DOHH2 (cell line): ENCODE data around the gene FNDC3B.

ENCODE experiments used
- H3F3A ChIP-seq: fragments of 200-600 bp; sonication (generic), shearing (Covaris generic); 2 replicates; pipeline ENCODE4 v1.6.0; 2016; ENCODE audit warnings: antibody characterized with exemption, mild to moderate bottlenecking; ENCODE audit not compliant: control insufficient read depth, insufficient read depth
- H3K27ac ChIP-seq: fragments of 200-600 bp; sonication (generic); 2 replicates; pipeline ENCODE4 v1.5.1; 2014; ENCODE audit warnings: low read depth, mild to moderate bottlenecking, low read length, moderate library complexity
- H3K27me3 ChIP-seq: fragments of 200-600 bp; sonication (generic); 2 replicates; pipeline ENCODE4 v1.6.1; 2014; ENCODE audit warnings: mild to moderate bottlenecking, low read length, mixed read lengths; ENCODE audit not compliant: control insufficient read depth
- H3K36me3 ChIP-seq: fragments of 200-600 bp; sonication (generic); 2 replicates; pipeline ENCODE4 v1.6.1; 2014; ENCODE audit warnings: mild to moderate bottlenecking, low read length, moderate library complexity, mixed read lengths; ENCODE audit not compliant: control insufficient read depth
- H3K4me1 ChIP-seq: fragments of 200-600 bp; sonication (generic); 2 replicates; pipeline ENCODE4 v1.6.1; 2014; ENCODE audit warnings: mild to moderate bottlenecking, low read length, mixed read lengths; ENCODE audit not compliant: control insufficient read depth
- H3K4me2 ChIP-seq: fragments of 200-600 bp; sonication (generic); 2 replicates; pipeline ENCODE4 v1.6.0; 2014; ENCODE audit warnings: mild to moderate bottlenecking, low read length, moderate library complexity
- H3K4me3 ChIP-seq: fragments of 200-600 bp; sonication (generic); 2 replicates; pipeline ENCODE4 v1.5.1; 2014; ENCODE audit warnings: mild to moderate bottlenecking, low read length, mixed read lengths
- H3K79me2 ChIP-seq: fragments of 200-600 bp; sonication (generic); 2 replicates; pipeline ENCODE4 v1.6.1; 2014; ENCODE audit warnings: mild to moderate bottlenecking, low read length, mixed read lengths; ENCODE audit not compliant: control insufficient read depth
- H3K9me2 ChIP-seq: fragments of 200-600 bp; sonication (generic); replicated peaks from 2 replicates; pipeline ENCODE4 v1.6.1; 2014; ENCODE audit warnings: mild to moderate bottlenecking, low read length, mixed read lengths; ENCODE audit not compliant: control insufficient read depth
- H3K9me3 ChIP-seq: fragments of 200-600 bp; sonication (generic); 2 replicates; pipeline ENCODE4 v1.6.1; 2014; ENCODE audit warnings: antibody characterized with exemption, low read length, mixed read lengths; ENCODE audit not compliant: control insufficient read depth, insufficient read depth
- H4K20me1 ChIP-seq: fragments of 200-600 bp; sonication (generic); 2 replicates; pipeline ENCODE4 v1.6.0; 2014; ENCODE audit warnings: low read depth, mild to moderate bottlenecking, antibody characterized with exemption, low read length, moderate library complexity; ENCODE audit not compliant: control insufficient read depth, insufficient read depth
- EZH2phosphoT487 ChIP-seq: fragments of 200-600 bp; sonication (generic); IDR thresholded peaks from 2 replicates; pipeline ENCODE4 v1.6.1; 2017; ENCODE audit warnings: borderline replicate concordance, mild to moderate bottlenecking, antibody characterized with exemption, low read length, moderate library complexity, mixed read lengths
- TF ChIP-seq, protein P1 (sequence below): fragments of 200-600 bp; sonication (generic); IDR thresholded peaks from one replicate; pipeline ENCODE4 v1.5.1; 2014; ENCODE audit warnings: antibody characterized with exemption, mild to moderate bottlenecking, low read depth, low read length; ENCODE audit not compliant: poor library complexity, severe bottlenecking

Gene FNDC3B

DNA sequence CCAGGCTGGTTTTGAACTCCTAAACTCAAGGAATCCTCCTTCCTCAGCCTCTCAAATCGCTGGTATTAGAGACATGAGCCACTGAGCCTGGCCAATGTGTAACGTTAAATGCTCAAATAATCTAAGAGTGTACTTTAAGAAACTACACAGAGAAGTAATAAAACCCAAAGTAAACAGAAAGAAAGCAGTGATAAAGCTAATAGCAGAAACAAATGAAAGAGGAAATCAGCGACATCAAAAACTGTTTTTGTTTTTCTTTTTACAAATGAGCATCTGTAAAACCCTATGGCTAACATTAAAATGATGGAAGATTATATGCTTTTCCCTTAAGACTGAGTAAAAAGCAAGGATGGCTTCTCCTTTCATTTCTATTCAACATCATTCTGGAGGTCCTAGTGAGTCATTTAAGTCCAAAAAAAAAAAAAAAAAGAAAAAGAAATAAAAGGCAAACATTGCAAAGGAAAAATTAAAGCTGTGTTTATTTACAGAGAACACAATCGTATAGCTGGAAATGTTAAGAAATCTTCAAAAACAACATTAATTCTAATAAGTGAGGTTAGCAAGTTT lies 36.8 kb upstream of the FNDC3B start:
- no peak overlapping the region for H3K4me3 ChIP-seq
- H3K27ac ChIP-seq = no peak overlapping the region
- H3K36me3 ChIP-seq = no peaks in the 10 kb centered on the region
- no peaks in the 10 kb centered on the region for H3K4me1 ChIP-seq
- H3K79me2 ChIP-seq = no peaks in the 10 kb centered on the region
- no peaks in the 10 kb centered on the region for H3F3A ChIP-seq
- H4K20me1 ChIP-seq = no peaks in the 10 kb centered on the region
- TF ChIP-seq, protein P1, sequence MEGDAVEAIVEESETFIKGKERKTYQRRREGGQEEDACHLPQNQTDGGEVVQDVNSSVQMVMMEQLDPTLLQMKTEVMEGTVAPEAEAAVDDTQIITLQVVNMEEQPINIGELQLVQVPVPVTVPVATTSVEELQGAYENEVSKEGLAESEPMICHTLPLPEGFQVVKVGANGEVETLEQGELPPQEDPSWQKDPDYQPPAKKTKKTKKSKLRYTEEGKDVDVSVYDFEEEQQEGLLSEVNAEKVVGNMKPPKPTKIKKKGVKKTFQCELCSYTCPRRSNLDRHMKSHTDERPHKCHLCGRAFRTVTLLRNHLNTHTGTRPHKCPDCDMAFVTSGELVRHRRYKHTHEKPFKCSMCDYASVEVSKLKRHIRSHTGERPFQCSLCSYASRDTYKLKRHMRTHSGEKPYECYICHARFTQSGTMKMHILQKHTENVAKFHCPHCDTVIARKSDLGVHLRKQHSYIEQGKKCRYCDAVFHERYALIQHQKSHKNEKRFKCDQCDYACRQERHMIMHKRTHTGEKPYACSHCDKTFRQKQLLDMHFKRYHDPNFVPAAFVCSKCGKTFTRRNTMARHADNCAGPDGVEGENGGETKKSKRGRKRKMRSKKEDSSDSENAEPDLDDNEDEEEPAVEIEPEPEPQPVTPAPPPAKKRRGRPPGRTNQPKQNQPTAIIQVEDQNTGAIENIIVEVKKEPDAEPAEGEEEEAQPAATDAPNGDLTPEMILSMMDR = no peak
- no peak for TF ChIP-seq EZH2phosphoT487
- H3K27me3 ChIP-seq = no peaks in the 10 kb centered on the region
- H3K9me3 ChIP-seq = no peaks in the 10 kb centered on the region
- H3K9me2 ChIP-seq = no peaks in the 10 kb centered on the region
- H3K4me2 ChIP-seq = no peak overlapping the region

DNA sequence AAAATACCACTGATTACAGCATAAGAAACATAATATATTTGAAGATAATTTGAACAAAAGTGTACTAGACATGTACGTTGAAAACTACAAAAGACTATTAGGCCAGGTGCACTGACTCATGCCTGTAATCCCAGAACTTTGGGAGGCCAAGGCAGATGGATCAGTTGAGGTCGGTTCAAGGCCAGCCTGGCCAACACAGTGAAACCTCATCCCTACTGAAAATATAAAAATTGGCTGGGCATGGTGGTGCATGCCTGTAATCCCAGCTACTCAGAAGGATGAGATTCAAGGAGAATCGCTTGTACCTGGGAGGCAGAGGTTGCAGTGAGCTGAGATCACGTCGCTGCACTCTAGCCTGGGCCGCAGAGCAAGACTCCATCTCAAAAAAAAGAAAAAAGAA lies 36.2 kb upstream of the FNDC3B start:
- H3K27ac ChIP-seq = no peak overlapping the region
- no peak overlapping the region for H3K4me2 ChIP-seq
- TF ChIP-seq, protein P1 = no peak
- TF ChIP-seq EZH2phosphoT487 = no peak
- no peaks in the 10 kb centered on the region for H3K36me3 ChIP-seq
- H4K20me1 ChIP-seq = no peaks in the 10 kb centered on the region
- H3K4me1 ChIP-seq = no peaks in the 10 kb centered on the region
- H3F3A ChIP-seq = no peaks in the 10 kb centered on the region
- no peaks in the 10 kb centered on the region for H3K27me3 ChIP-seq
- no peaks in the 10 kb centered on the region for H3K9me2 ChIP-seq
- no peaks in the 10 kb centered on the region for H3K79me2 ChIP-seq
- H3K9me3 ChIP-seq = no peaks in the 10 kb centered on the region
- H3K4me3 ChIP-seq = no peak overlapping the region

DNA sequence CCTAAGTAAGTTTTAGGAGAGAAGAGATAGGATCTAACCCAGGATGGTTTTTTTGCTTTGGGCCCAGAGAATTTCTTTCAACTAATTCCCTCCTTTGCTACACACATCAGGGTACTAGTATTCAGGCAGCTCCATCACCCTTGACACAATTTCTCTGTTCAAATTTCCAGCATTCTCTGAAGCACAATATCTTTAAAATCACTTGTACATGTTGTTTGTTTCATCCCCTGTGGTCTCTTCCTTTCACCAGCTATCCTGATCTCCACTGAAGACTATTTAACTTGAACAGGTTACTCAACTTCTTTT lies 32.4 kb upstream of the FNDC3B start:
- no peaks in the 10 kb centered on the region for H3K27me3 ChIP-seq
- H3K4me2 ChIP-seq = no peak overlapping the region
- TF ChIP-seq EZH2phosphoT487 = no peak
- TF ChIP-seq, protein P1 = no peak
- H3K36me3 ChIP-seq = no peaks in the 10 kb centered on the region
- H3K27ac ChIP-seq = no peak overlapping the region
- H3K4me3 ChIP-seq = no peak overlapping the region
- no peaks in the 10 kb centered on the region for H3K9me2 ChIP-seq
- H3K9me3 ChIP-seq = no peaks in the 10 kb centered on the region
- H3K4me1 ChIP-seq = no peaks in the 10 kb centered on the region
- H3K79me2 ChIP-seq = no peaks in the 10 kb centered on the region
- no peaks in the 10 kb centered on the region for H4K20me1 ChIP-seq
- no peaks in the 10 kb centered on the region for H3F3A ChIP-seq

- H3K4me3 ChIP-seq = no peak overlapping the region
- no peaks in the 10 kb centered on the region for H3K9me3 ChIP-seq
- no peaks in the 10 kb centered on the region for H4K20me1 ChIP-seq
- no peak overlapping the region for H3K27ac ChIP-seq
- H3K4me1 ChIP-seq = no peaks in the 10 kb centered on the region
- H3K27me3 ChIP-seq = no peaks in the 10 kb centered on the region
- no peaks in the 10 kb centered on the region for H3F3A ChIP-seq
- no peaks in the 10 kb centered on the region for H3K36me3 ChIP-seq
- TF ChIP-seq, protein P1 = no peak
- no peak for TF ChIP-seq EZH2phosphoT487
- H3K79me2 ChIP-seq = no peaks in the 10 kb centered on the region
- H3K9me2 ChIP-seq = no peaks in the 10 kb centered on the region
- H3K4me2 ChIP-seq = no peak overlapping the region
These were observed 29.6 kb upstream of the FNDC3B start for GRCh38 chr3:172009803-172010202.
